ENCODE results near the gene HDAC9. TPM values are rescaled to one million over a fixed set of nuclear protein-coding genes. Genes with fewer than 3 reads are reported as not detected.
"Not testable (repeated sequence)": the region's sequence is repeated elsewhere in the genome, so short reads cannot be mapped to it uniquely, and the experiment has no call there.

HDAC9 gene
- total RNA-seq, 1 donor from 2014 or later: 28.6 TPM

DNA sequence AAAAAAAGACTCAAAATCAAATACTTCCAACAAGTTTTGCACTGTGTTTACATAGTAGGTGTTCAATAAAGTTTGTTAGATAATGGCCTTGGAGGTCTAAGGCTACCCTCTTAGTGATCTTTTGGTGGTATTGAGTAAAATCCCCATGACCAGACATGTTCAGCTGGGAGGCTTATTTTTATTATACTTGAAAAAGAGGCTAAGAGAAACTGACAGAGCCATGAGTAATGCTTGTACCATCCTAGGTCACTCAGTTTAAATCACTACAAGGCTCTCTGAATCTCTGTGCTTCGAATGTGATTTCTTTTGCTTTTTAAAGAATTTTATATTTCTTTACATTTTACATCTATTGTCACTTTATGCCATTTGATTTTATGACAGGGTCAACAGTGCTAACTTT lies 531.3 kb downstream of the HDAC9 start:
- Histone ChIP-seq H3K9me3 (ENCODE audit: low read depth) (no peaks in the 10 kb centered on the region), H3F3A (ENCODE audit: low read depth) (no peaks in the 10 kb centered on the region), H2AFZ (replicated peaks) (no peak overlapping the region), H4K20me1 (ENCODE audit: low read depth) (no peaks in the 10 kb centered on the region), H3K36me3 (no peaks in the 10 kb centered on the region), H3K9ac (no peak overlapping the region), H3K4me3 (no peak overlapping the region), H3K27me3 (no peaks in the 10 kb centered on the region), H3K4me2 (no peak overlapping the region), H3K79me2 (ENCODE audit: low read depth) (no peaks in the 10 kb centered on the region), H3K4me1 (no peaks in the 10 kb centered on the region), H3K27ac (no peak overlapping the region)
- Mint-ChIP-seq H3K36me3 (no peaks in the 10 kb centered on the region), H3K9me3 (no peaks in the 10 kb centered on the region), H3K4me1 (no peaks in the 10 kb centered on the region), H3K27ac (no peak overlapping the region), H3K4me3 (no peak overlapping the region), H3K27me3 (ENCODE audit: insufficient read depth, low read depth) (no peaks in the 10 kb centered on the region)
- DNase-seq (ENCODE audit: low spot score): no peak
- TF ChIP-seq EZH2 (IDR thresholded peaks at IDR 0.05): no peak
- no peak for TF ChIP-seq CTCF (IDR thresholded peaks at IDR 0.05)
- TF ChIP-seq EZH2phosphoT487 (IDR thresholded peaks at IDR 0.05): no peak

GRCh38 chr7:19030281-19030680 lies 534.7 kb downstream of the HDAC9 start:
- Histone ChIP-seq H2AFZ (replicated peaks) (no peak overlapping the region), H3K27me3 (no peaks in the 10 kb centered on the region), H3K9me3 (ENCODE audit: low read depth) (no peaks in the 10 kb centered on the region), H3K79me2 (ENCODE audit: low read depth) (no peaks in the 10 kb centered on the region), H4K20me1 (ENCODE audit: low read depth) (no peaks in the 10 kb centered on the region), H3K4me1 (no peaks in the 10 kb centered on the region), H3K27ac (no peak overlapping the region), H3F3A (ENCODE audit: low read depth) (no peaks in the 10 kb centered on the region), H3K36me3 (no peaks in the 10 kb centered on the region), H3K4me2 (no peak overlapping the region), H3K4me3 (no peak overlapping the region), H3K9ac (no peak overlapping the region)
- Mint-ChIP-seq H3K9me3 (peaks cover 6% of the 10 kb centered on the region), H3K4me1 (no peaks in the 10 kb centered on the region), H3K36me3 (no peaks in the 10 kb centered on the region), H3K4me3 (no peak overlapping the region), H3K27me3 (ENCODE audit: insufficient read depth, low read depth) (no peaks in the 10 kb centered on the region), H3K27ac (no peak overlapping the region)
- DNase-seq (ENCODE audit: low spot score): no peak
- TF ChIP-seq EZH2 (IDR thresholded peaks at IDR 0.05) (no peak), EZH2phosphoT487 (IDR thresholded peaks at IDR 0.05) (no peak), CTCF (IDR thresholded peaks at IDR 0.05) (no peak)

DNA sequence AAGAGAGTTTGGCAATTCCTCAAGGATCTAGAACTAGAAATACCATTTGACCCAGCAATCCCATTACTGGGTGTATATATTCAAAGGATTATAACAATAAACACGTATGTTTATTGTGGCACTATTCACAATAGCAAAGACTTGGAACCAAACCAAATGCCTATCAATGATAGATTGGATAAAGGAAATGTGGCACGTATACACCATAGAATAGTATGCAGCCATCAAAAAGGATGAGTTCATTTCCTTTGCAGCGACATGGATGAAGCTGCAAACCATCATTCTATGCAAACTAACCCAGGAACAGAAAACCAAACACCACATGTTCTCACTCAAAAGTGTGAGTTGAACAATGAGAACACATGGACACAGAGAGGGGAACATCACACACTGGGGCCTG lies 537.4 kb downstream of the HDAC9 start:
- H3K4me3 Mint-ChIP-seq; H3K36me3 Mint-ChIP-seq; H3K27me3 Mint-ChIP-seq (ENCODE audit: insufficient read depth, low read depth); H3K27me3 ChIP-seq; H3K4me2 ChIP-seq; H3K36me3 ChIP-seq; H3K9ac ChIP-seq; H3K9me3 ChIP-seq (ENCODE audit: low read depth); H3K79me2 ChIP-seq (ENCODE audit: low read depth); DNase-seq (ENCODE audit: low spot score); H3K4me3 ChIP-seq; H3K27ac ChIP-seq; H2AFZ ChIP-seq (replicated peaks); H3K27ac Mint-ChIP-seq; H3K4me1 ChIP-seq; H3K4me1 Mint-ChIP-seq; H3F3A ChIP-seq (ENCODE audit: low read depth); H4K20me1 ChIP-seq (ENCODE audit: low read depth): not testable (repeated sequence)
- H3K9me3 Mint-ChIP-seq: peaks cover 20% of the 10 kb centered on the region

GRCh38 chr7:19051767-19052375 lies 556.3 kb downstream of the HDAC9 start:
- Mint-ChIP-seq H3K36me3 (peaks cover 2% of the 10 kb centered on the region), H3K4me1 (no peaks in the 10 kb centered on the region), H3K27me3 (ENCODE audit: insufficient read depth, low read depth) (no peaks in the 10 kb centered on the region), H3K4me3 (no peak overlapping the region), H3K9me3 (peaks cover 33% of the 10 kb centered on the region), H3K27ac (no peak overlapping the region)
- Histone ChIP-seq H3K79me2 (ENCODE audit: low read depth) (no peaks in the 10 kb centered on the region), H4K20me1 (ENCODE audit: low read depth) (no peaks in the 10 kb centered on the region), H3K36me3 (no peaks in the 10 kb centered on the region), H3K27me3 (no peaks in the 10 kb centered on the region), H3K4me2 (no peak overlapping the region), H3F3A (ENCODE audit: low read depth) (no peaks in the 10 kb centered on the region), H3K27ac (no peak overlapping the region), H3K4me1 (no peaks in the 10 kb centered on the region), H2AFZ (replicated peaks) (no peak overlapping the region), H3K4me3 (no peak overlapping the region), H3K9ac (no peak overlapping the region), H3K9me3 (ENCODE audit: low read depth) (no peaks in the 10 kb centered on the region)
- DNase-seq (ENCODE audit: low spot score): peak; percentile 57
- no peak for TF ChIP-seq EZH2 (IDR thresholded peaks at IDR 0.05)
- peak; percentile 70 for TF ChIP-seq CTCF (IDR thresholded peaks at IDR 0.05)

Small RNAs within 50 kb of the gene (small RNA-seq; reads per million reads assigned to genes)
- gene RN7SKP266: not detected
